ENCODE measurements around the gene TSPAN9.

DNA sequence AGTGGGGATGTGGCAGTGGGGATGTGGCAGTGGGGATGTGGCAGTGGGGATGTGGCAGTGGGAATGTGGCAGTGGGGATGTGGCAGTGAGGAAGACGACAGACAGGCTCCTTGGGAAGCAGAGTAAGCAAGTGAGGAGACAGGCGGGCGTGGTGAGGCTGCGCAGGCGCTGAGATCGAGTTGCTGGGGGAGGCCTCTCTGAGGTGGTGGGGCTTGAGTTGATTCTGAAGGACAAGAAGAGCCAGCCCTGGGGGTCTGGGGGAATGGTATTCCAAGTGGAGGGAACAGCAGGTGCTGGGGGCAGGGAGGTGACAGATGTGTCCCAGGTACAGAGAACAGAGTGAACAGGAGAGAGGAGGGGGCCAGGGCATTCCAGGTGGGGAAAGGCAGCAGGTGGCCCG, 33.8 kb upstream of the TSPAN9 start:
- TF ChIP-seq, protein P1, sequence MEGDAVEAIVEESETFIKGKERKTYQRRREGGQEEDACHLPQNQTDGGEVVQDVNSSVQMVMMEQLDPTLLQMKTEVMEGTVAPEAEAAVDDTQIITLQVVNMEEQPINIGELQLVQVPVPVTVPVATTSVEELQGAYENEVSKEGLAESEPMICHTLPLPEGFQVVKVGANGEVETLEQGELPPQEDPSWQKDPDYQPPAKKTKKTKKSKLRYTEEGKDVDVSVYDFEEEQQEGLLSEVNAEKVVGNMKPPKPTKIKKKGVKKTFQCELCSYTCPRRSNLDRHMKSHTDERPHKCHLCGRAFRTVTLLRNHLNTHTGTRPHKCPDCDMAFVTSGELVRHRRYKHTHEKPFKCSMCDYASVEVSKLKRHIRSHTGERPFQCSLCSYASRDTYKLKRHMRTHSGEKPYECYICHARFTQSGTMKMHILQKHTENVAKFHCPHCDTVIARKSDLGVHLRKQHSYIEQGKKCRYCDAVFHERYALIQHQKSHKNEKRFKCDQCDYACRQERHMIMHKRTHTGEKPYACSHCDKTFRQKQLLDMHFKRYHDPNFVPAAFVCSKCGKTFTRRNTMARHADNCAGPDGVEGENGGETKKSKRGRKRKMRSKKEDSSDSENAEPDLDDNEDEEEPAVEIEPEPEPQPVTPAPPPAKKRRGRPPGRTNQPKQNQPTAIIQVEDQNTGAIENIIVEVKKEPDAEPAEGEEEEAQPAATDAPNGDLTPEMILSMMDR (IDR thresholded peaks at IDR 0.05) = no peak
- TF ChIP-seq POLR2A (IDR thresholded peaks at IDR 0.05) = no peak

Measured in tibial nerve (tissue), 3 donors.